ENCODE results near the gene SCD.

Gene SCD

DNA sequence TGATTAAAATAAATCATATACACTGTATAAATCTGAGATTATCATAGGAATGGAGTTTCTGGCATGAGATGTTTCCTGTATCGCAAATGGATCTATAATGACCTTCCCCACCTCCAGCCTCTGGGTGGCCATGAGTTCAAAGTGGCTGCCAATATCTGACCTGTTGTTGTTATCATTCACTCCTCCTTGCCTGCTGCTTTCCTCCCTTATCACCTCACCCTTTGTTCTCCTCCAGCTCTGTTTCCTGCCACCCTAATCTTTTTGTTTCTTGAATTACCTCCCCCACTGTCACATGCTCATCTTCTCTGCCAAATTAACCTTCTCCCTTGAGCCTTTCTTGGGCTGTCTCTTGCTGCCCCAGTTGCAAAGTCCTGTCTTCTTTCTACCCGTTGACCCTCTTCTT lies 12.0 kb downstream of the SCD start:
- TF ChIP-seq, protein P1, sequence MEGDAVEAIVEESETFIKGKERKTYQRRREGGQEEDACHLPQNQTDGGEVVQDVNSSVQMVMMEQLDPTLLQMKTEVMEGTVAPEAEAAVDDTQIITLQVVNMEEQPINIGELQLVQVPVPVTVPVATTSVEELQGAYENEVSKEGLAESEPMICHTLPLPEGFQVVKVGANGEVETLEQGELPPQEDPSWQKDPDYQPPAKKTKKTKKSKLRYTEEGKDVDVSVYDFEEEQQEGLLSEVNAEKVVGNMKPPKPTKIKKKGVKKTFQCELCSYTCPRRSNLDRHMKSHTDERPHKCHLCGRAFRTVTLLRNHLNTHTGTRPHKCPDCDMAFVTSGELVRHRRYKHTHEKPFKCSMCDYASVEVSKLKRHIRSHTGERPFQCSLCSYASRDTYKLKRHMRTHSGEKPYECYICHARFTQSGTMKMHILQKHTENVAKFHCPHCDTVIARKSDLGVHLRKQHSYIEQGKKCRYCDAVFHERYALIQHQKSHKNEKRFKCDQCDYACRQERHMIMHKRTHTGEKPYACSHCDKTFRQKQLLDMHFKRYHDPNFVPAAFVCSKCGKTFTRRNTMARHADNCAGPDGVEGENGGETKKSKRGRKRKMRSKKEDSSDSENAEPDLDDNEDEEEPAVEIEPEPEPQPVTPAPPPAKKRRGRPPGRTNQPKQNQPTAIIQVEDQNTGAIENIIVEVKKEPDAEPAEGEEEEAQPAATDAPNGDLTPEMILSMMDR (IDR thresholded peaks at IDR 0.05) = no peak

DNA sequence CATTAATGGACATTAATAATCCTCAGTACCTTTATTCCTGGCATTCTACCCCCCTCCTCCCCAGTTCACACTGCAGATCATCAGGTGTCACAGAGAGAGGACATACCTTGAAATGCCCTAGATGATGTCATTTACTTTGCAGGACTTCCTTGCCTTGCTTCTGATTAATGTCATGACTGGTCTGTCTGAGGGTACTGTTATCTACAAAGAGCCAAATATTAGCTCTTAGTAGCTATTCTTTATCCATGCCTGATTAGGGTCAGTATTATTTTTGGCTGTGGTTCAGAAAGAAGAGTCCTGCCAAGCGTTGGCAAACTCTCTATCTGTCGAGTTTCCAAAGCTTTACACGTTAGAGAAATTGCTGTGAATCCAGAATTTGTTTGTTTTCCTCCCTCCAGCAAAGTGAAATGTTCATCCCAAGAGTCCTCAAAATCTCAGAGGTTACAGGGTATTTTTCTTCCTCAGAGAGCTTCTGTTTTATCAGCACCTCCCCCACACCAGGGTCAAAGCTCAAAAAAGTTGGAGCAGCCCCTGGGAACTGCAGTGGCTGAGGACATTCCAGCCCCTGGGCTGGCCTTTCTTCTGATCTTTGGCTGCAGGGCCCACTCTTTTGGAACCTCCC lies 12.6 kb downstream of the SCD start:
- TF ChIP-seq, protein P1 (IDR thresholded peaks at IDR 0.05) = no peak

DNA sequence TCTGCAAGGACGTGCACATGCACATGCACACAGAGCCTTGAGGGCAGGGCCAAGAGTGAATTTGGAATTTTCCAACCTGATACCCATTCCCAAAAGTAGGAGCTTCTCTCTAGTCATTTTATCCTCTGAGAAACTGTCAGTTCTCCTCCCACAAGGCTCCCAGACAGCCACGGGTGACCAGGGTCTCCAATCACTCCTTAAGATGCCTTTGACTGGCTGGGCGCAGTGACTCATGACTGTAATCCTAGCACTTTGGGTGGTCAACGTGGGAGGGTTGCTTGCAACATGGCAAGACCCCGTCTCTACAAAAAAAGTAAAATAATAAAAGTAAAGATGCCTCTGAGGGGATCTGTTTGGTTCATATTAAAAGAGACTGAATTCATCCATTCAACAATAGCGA lies 13.2 kb downstream of the SCD start:
- TF ChIP-seq, protein P1 (IDR thresholded peaks at IDR 0.05) = no peak

DNA sequence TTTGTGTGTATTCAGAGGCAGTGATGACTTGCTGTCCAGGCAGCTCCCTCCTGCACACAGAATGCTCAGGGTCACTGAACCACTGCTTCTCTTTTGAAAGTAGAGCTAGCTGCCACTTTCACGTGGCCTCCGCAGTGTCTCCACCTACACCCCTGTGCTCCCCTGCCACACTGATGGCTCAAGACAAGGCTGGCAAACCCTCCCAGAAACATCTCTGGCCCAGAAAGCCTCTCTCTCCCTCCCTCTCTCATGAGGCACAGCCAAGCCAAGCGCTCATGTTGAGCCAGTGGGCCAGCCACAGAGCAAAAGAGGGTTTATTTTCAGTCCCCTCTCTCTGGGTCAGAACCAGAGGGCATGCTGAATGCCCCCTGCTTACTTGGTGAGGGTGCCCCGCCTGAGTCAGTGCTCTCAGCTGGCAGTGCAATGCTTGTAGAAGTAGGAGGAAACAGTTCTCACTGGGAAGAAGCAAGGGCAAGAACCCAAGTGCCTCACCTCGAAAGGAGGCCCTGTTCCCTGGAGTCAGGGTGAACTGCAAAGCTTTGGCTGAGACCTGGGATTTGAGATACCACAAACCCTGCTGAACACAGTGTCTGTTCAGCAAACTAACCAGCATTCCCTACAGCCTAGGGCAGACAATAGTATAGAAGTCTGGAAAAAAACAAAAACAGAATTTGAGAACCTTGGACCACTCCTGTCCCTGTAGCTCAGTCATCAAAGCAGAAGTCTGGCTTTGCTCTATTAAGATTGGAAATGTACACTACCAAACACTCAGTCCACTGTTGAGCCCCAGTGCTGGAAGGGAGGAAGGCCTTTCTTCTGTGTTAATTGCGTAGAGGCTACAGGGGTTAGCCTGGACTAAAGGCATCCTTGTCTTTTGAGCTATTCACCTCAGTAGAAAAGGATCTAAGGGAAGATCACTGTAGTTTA lies 15.8 kb downstream of the SCD start:
- TF ChIP-seq, protein P1 (IDR thresholded peaks at IDR 0.05) = no peak

DNA sequence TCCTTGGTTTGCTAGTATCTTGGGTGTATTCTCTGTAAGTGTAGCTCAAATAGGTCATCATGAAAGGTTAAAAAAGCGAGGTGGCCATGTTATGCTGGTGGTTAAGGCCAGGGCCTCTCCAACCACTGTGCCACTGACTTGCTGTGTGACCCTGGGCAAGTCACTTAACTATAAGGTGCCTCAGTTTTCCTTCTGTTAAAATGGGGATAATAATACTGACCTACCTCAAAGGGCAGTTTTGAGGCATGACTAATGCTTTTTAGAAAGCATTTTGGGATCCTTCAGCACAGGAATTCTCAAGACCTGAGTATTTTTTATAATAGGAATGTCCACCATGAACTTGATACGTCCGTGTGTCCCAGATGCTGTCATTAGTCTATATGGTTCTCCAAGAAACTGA lies 17.1 kb downstream of the SCD start:
- TF ChIP-seq, protein P1 (IDR thresholded peaks at IDR 0.05) = no peak

DNA sequence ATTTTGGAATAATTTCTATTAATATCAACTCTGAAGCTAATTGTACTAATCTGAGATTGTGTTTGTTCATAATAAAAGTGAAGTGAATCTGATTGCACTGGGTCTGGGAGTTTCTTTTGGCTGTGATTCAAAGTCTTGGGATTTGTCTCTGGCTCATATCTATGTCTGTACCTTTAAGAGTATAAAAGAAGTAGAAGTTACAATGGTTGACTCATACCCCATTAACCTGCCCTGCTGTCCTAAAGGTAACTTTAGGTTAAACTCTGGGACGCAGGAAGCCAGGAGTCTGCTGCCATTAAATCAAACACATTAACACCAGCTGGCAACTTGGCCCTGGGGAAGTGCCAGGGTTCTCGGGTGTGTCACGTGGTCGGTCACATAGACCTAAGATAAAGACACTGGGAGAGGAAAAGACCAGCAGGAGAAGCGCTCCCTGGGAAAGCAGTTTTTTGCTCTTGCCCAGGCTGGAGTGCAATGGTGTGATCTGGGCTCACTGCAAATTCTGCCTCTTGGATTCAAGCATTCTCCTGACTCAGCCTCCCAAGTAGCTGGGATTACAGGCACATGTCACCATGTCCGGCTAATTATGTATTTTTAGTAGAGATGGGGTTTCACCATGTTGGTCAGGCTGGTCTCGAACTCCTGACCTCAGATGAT lies 17.8 kb downstream of the SCD start:
- TF ChIP-seq, protein P1 (IDR thresholded peaks at IDR 0.05) = no peak

DNA sequence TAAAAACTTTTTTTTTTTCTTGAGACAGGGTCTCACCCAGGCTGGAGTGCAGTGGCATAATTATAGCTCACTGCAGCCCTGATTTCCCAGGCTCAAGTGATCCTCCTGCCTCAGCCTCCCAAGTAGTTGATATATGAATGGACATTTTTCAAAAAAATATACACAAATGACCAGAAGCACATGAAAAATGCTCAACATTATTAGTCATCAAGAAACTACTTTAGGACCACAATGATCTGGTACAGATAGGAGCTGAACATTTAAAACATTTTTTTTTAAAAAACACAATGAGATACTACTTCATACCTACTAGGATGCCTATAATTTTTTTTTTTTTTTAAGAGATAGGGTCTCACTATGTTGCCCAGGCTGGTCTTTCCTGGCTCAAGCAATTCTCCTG lies 21.7 kb downstream of the SCD start:
- TF ChIP-seq, protein P1 (IDR thresholded peaks at IDR 0.05) = no peak
